GM23338 (cell line): ENCODE measurements around the gene IGSF21. TPM values are rescaled to one million over a fixed set of nuclear protein-coding genes. Genes with fewer than 3 reads are reported as not detected.

Experiments
- ATAC-seq: fragments of 200-7000 bp; cut with Tn5 transposase; 3 replicates; pipeline ENCODE4 v1.9.1; 2020
- DNase-seq: peaks from one replicate; pipeline ENCODE4 v3.0.0-alpha.2; 2015; ENCODE audit warnings: low spot score
- H2AFZ ChIP-seq: fragments of 200-600 bp; sonication (generic); 2 replicates; pipeline ENCODE4 v1.8.0; 2016; ENCODE audit warnings: antibody characterized with exemption, mild to moderate bottlenecking, moderate library complexity
- H3F3A ChIP-seq: fragments of 200-600 bp; sonication (generic); replicated peaks from 2 replicates; pipeline ENCODE4 v1.8.0; 2017; ENCODE audit warnings: antibody characterized with exemption, mixed run types, low read depth
- H3K27ac ChIP-seq: fragments of 200-600 bp; sonication (generic); 2 replicates; pipeline ENCODE4 v1.6.1; 2016; ENCODE audit warnings: low read depth
- H3K27me3 ChIP-seq: fragments of 200-600 bp; sonication (generic); 2 replicates; pipeline ENCODE4 v1.8.0; 2016; ENCODE audit warnings: mild to moderate bottlenecking, mixed run types, moderate library complexity; ENCODE audit not compliant: insufficient read depth
- H3K36me3 ChIP-seq: fragments of 200-600 bp; sonication (generic); 2 replicates; pipeline ENCODE4 v1.8.0; 2016; ENCODE audit warnings: mild to moderate bottlenecking; ENCODE audit not compliant: insufficient read depth
- H3K4me1 ChIP-seq: fragments of 200-600 bp; sonication (generic); 2 replicates; pipeline ENCODE4 v1.8.0; 2016; ENCODE audit warnings: mild to moderate bottlenecking, moderate library complexity; ENCODE audit not compliant: insufficient read depth
- H3K4me2 ChIP-seq: fragments of 200-600 bp; sonication (generic); 2 replicates; pipeline ENCODE4 v1.7.1; 2017; ENCODE audit warnings: mixed run types
- H3K4me3 ChIP-seq: fragments of 200-600 bp; sonication (generic); 2 replicates; pipeline ENCODE4 v1.6.1; 2016; ENCODE audit warnings: mixed run types
- H3K79me2 ChIP-seq: fragments of 200-600 bp; sonication (generic); replicated peaks from 2 replicates; pipeline ENCODE4 v1.8.0; 2017; ENCODE audit warnings: mild to moderate bottlenecking; ENCODE audit not compliant: insufficient read depth
- H3K9me2 ChIP-seq: fragments of 200-600 bp; sonication (generic); 2 replicates; pipeline ENCODE4 v1.8.0; 2017; ENCODE audit not compliant: insufficient read depth
- H4K20me1 ChIP-seq: fragments of 200-600 bp; sonication (generic); replicated peaks from 2 replicates; pipeline ENCODE4 v1.8.0; 2017; ENCODE audit warnings: mild to moderate bottlenecking; ENCODE audit not compliant: insufficient read depth
- H3K27ac Mint-ChIP-seq: 2 replicates; pipeline ENCODE4 v1.8.0; 2020; ENCODE audit warnings: inconsistent platforms, mild to moderate bottlenecking, moderate library complexity, mixed read lengths
- H3K27me3 Mint-ChIP-seq: 3 replicates; pipeline ENCODE4 v1.8.0; 2022; ENCODE audit warnings: low read depth, mild to moderate bottlenecking, moderate library complexity, mixed read lengths, inconsistent platforms; ENCODE audit not compliant: insufficient read depth, poor library complexity
- H3K36me3 Mint-ChIP-seq: 3 replicates; pipeline ENCODE4 v1.8.0; 2021; ENCODE audit warnings: low read depth, mild to moderate bottlenecking, inconsistent platforms, moderate library complexity, mixed read lengths
- H3K4me1 Mint-ChIP-seq: 3 replicates; pipeline ENCODE4 v1.8.0; 2020; ENCODE audit warnings: mild to moderate bottlenecking, inconsistent platforms, mixed read lengths
- H3K4me3 Mint-ChIP-seq: 3 replicates; pipeline ENCODE4 v1.8.0; 2021; ENCODE audit warnings: moderate library complexity, mild to moderate bottlenecking, inconsistent platforms, mixed read lengths
- H3K9me3 Mint-ChIP-seq: 3 replicates; pipeline ENCODE4 v1.8.0; 2020; ENCODE audit warnings: moderate library complexity, mild to moderate bottlenecking, inconsistent platforms, mixed read lengths
- CREB1 ChIP-seq: fragments of 250-450 bp; sonication (Bioruptor Pico); IDR thresholded peaks from 2 replicates; pipeline ENCODE4 v1.5.0; 2020; ENCODE audit warnings: low read depth, mild to moderate bottlenecking, moderate library complexity
- EZH2 ChIP-seq: fragments of 200-600 bp; sonication (generic); IDR thresholded peaks from one replicate; pipeline ENCODE4 v1.8.0; 2017; ENCODE audit warnings: antibody characterized with exemption, mild to moderate bottlenecking, low read depth; ENCODE audit not compliant: unreplicated experiment
- EZH2phosphoT487 ChIP-seq: fragments of 200-600 bp; sonication (generic); IDR thresholded peaks from one replicate; pipeline ENCODE4 v1.8.1; 2018; ENCODE audit warnings: antibody characterized with exemption; ENCODE audit not compliant: unreplicated experiment
- JUNB ChIP-seq: IDR thresholded peaks from one replicate; pipeline ENCODE4 v1.6.1; 2016; ENCODE audit warnings: antibody characterized with exemption; ENCODE audit not compliant: unreplicated experiment
- NANOG ChIP-seq: IDR thresholded peaks from 2 replicates; pipeline ENCODE4 v1.6.1; 2016; ENCODE audit warnings: antibody characterized with exemption, borderline replicate concordance
- POLR2AphosphoS5 ChIP-seq: IDR thresholded peaks from 2 replicates; pipeline ENCODE4 v1.6.1; 2016; ENCODE audit warnings: antibody characterized with exemption, low read depth
- STAT1 ChIP-seq: IDR thresholded peaks from one replicate; pipeline ENCODE4 v1.6.1; 2016; ENCODE audit warnings: antibody characterized with exemption; ENCODE audit not compliant: unreplicated experiment
- ZNF114 ChIP-seq: fragments of 250-450 bp; sonication (Bioruptor Pico); IDR thresholded peaks from 2 replicates; pipeline ENCODE4 v1.5.0; 2020; ENCODE audit warnings: mild to moderate bottlenecking, moderate library complexity
- polyA plus RNA-seq: library from polyadenylated mRNA; unstranded; fragments of >200 nt; fragmentation: Nextera tagmentation; extraction: Ambion mirVana; gene quantifications from 2 replicates; pipeline ENCODE4 v1.2.1, GENCODE V29; 2016
- total RNA-seq: library from RNA; depleted of rRNA; stranded (reverse); fragments of >200 nt; shearing (Covaris generic); gene quantifications from 2 replicates; pipeline ENCODE4 v1.2.3, GENCODE V29; 2014
- TF ChIP-seq, protein P1 (sequence below): fragments of 250-450 bp; sonication (Bioruptor Pico); IDR thresholded peaks from 2 replicates; pipeline ENCODE4 v1.5.0; 2020; ENCODE audit warnings: mild to moderate bottlenecking, moderate library complexity
- TF ChIP-seq, protein P2 (sequence below): IDR thresholded peaks from 2 replicates; pipeline ENCODE4 v1.6.1; 2016; ENCODE audit warnings: antibody characterized with exemption
- TF ChIP-seq, protein P3 (sequence below): IDR thresholded peaks from one replicate; pipeline ENCODE4 v1.6.1; 2018; ENCODE audit warnings: antibody characterized with exemption; ENCODE audit not compliant: unreplicated experiment
- TF ChIP-seq, protein P4 (sequence below), 2 experiments: fragments of 200-600 bp in 1 of 2; sonication (generic) in 1 of 2; conservative IDR thresholded peaks; 2 replicates each; pipeline versions ENCODE4 v1.5.1 to v1.6.1; 2016 to 2017; ENCODE audit warnings: antibody characterized with exemption in 2 of 2, low read depth in 2 of 2, mild to moderate bottlenecking in 2 of 2, moderate library complexity in 1 of 2

Gene IGSF21
- total and polyA plus RNA-seq, 2 experiments from 2014 or later: 15.6 to 15.7 TPM

GRCh38 chr1:18145851-18146618 lies 38.4 kb downstream of the IGSF21 start:
- Histone ChIP-seq H3F3A (no peaks in the 10 kb centered on the region), H3K79me2 (no peaks in the 10 kb centered on the region), H2AFZ (no peak overlapping the region), H4K20me1 (no peaks in the 10 kb centered on the region; the same call in 1 of the 2 replicates), H3K4me3 (no peak overlapping the region), H3K27me3 (no peaks in the 10 kb centered on the region), H3K4me1 (peaks cover 3% of the 10 kb centered on the region), H3K4me2 (no peak overlapping the region), H3K27ac (no peak overlapping the region), H3K9me2 (no peaks in the 10 kb centered on the region), H3K36me3 (no peaks in the 10 kb centered on the region)
- no peaks in the 10 kb centered on the region for H3K36me3 Mint-ChIP-seq
- H3K27ac Mint-ChIP-seq: no peak overlapping the region
- H3K9me3 Mint-ChIP-seq: no peaks in the 10 kb centered on the region
- peaks cover 23% of the 10 kb centered on the region for H3K4me1 Mint-ChIP-seq
- TF ChIP-seq, protein P1, sequence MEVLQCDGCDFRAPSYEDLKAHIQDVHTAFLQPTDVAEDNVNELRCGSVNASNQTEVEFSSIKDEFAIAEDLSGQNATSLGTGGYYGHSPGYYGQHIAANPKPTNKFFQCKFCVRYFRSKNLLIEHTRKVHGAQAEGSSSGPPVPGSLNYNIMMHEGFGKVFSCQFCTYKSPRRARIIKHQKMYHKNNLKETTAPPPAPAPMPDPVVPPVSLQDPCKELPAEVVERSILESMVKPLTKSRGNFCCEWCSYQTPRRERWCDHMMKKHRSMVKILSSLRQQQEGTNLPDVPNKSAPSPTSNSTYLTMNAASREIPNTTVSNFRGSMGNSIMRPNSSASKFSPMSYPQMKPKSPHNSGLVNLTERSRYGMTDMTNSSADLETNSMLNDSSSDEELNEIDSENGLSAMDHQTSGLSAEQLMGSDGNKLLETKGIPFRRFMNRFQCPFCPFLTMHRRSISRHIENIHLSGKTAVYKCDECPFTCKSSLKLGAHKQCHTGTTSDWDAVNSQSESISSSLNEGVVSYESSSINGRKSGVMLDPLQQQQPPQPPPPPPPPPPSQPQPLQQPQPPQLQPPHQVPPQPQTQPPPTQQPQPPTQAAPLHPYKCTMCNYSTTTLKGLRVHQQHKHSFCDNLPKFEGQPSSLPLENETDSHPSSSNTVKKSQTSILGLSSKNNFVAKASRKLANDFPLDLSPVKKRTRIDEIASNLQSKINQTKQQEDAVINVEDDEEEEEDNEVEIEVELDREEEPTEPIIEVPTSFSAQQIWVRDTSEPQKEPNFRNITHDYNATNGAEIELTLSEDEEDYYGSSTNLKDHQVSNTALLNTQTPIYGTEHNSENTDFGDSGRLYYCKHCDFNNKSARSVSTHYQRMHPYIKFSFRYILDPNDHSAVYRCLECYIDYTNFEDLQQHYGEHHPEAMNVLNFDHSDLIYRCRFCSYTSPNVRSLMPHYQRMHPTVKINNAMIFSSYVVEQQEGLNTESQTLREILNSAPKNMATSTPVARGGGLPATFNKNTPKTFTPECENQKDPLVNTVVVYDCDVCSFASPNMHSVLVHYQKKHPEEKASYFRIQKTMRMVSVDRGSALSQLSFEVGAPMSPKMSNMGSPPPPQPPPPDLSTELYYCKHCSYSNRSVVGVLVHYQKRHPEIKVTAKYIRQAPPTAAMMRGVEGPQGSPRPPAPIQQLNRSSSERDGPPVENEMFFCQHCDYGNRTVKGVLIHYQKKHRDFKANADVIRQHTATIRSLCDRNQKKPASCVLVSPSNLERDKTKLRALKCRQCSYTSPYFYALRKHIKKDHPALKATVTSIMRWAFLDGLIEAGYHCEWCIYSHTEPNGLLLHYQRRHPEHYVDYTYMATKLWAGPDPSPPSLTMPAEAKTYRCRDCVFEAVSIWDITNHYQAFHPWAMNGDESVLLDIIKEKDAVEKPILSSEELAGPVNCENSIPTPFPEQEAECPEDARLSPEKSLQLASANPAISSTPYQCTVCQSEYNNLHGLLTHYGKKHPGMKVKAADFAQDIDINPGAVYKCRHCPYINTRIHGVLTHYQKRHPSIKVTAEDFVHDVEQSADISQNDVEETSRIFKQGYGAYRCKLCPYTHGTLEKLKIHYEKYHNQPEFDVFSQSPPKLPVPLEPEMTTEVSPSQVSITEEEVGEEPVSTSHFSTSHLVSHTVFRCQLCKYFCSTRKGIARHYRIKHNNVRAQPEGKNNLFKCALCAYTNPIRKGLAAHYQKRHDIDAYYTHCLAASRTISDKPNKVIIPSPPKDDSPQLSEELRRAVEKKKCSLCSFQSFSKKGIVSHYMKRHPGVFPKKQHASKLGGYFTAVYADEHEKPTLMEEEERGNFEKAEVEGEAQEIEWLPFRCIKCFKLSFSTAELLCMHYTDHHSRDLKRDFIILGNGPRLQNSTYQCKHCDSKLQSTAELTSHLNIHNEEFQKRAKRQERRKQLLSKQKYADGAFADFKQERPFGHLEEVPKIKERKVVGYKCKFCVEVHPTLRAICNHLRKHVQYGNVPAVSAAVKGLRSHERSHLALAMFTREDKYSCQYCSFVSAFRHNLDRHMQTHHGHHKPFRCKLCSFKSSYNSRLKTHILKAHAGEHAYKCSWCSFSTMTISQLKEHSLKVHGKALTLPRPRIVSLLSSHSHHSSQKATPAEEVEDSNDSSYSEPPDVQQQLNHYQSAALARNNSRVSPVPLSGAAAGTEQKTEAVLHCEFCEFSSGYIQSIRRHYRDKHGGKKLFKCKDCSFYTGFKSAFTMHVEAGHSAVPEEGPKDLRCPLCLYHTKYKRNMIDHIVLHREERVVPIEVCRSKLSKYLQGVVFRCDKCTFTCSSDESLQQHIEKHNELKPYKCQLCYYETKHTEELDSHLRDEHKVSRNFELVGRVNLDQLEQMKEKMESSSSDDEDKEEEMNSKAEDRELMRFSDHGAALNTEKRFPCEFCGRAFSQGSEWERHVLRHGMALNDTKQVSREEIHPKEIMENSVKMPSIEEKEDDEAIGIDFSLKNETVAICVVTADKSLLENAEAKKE (CRISPR knock-in tag): no peak
- no peak for TF ChIP-seq EZH2phosphoT487
- TF ChIP-seq POLR2AphosphoS5: no peak
- TF ChIP-seq, protein P2, sequence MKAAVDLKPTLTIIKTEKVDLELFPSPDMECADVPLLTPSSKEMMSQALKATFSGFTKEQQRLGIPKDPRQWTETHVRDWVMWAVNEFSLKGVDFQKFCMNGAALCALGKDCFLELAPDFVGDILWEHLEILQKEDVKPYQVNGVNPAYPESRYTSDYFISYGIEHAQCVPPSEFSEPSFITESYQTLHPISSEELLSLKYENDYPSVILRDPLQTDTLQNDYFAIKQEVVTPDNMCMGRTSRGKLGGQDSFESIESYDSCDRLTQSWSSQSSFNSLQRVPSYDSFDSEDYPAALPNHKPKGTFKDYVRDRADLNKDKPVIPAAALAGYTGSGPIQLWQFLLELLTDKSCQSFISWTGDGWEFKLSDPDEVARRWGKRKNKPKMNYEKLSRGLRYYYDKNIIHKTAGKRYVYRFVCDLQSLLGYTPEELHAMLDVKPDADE: no peak
- no peak for TF ChIP-seq CREB1
- TF ChIP-seq STAT1: no peak
- no peak for TF ChIP-seq JUNB
- TF ChIP-seq ZNF114 (CRISPR knock-in tag): no peak
- TF ChIP-seq NANOG: no peak
- TF ChIP-seq, protein P3, sequence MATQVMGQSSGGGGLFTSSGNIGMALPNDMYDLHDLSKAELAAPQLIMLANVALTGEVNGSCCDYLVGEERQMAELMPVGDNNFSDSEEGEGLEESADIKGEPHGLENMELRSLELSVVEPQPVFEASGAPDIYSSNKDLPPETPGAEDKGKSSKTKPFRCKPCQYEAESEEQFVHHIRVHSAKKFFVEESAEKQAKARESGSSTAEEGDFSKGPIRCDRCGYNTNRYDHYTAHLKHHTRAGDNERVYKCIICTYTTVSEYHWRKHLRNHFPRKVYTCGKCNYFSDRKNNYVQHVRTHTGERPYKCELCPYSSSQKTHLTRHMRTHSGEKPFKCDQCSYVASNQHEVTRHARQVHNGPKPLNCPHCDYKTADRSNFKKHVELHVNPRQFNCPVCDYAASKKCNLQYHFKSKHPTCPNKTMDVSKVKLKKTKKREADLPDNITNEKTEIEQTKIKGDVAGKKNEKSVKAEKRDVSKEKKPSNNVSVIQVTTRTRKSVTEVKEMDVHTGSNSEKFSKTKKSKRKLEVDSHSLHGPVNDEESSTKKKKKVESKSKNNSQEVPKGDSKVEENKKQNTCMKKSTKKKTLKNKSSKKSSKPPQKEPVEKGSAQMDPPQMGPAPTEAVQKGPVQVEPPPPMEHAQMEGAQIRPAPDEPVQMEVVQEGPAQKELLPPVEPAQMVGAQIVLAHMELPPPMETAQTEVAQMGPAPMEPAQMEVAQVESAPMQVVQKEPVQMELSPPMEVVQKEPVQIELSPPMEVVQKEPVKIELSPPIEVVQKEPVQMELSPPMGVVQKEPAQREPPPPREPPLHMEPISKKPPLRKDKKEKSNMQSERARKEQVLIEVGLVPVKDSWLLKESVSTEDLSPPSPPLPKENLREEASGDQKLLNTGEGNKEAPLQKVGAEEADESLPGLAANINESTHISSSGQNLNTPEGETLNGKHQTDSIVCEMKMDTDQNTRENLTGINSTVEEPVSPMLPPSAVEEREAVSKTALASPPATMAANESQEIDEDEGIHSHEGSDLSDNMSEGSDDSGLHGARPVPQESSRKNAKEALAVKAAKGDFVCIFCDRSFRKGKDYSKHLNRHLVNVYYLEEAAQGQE: no peak
- TF ChIP-seq, protein P4, sequence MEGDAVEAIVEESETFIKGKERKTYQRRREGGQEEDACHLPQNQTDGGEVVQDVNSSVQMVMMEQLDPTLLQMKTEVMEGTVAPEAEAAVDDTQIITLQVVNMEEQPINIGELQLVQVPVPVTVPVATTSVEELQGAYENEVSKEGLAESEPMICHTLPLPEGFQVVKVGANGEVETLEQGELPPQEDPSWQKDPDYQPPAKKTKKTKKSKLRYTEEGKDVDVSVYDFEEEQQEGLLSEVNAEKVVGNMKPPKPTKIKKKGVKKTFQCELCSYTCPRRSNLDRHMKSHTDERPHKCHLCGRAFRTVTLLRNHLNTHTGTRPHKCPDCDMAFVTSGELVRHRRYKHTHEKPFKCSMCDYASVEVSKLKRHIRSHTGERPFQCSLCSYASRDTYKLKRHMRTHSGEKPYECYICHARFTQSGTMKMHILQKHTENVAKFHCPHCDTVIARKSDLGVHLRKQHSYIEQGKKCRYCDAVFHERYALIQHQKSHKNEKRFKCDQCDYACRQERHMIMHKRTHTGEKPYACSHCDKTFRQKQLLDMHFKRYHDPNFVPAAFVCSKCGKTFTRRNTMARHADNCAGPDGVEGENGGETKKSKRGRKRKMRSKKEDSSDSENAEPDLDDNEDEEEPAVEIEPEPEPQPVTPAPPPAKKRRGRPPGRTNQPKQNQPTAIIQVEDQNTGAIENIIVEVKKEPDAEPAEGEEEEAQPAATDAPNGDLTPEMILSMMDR (conservative IDR thresholded peaks at IDR 0.05; ENCODE audit: low read depth in 2 of 2): no peak
- no peak for TF ChIP-seq EZH2
- H3K4me3 Mint-ChIP-seq: no peak overlapping the region
- DNase-seq (no peak), ATAC-seq (no peak)
- peaks cover 7% of the 10 kb centered on the region for H3K27me3 Mint-ChIP-seq
